ENCODE results near the gene RGS19. TPM values are rescaled to one million over a fixed set of nuclear protein-coding genes. Genes with fewer than 3 reads are reported as not detected.

The RGS19 gene
- total and polyA plus RNA-seq, 2 of the 8 experiments (the other 6 are each of a cell fraction or from before 2014, with no cell fraction given): 12.7 to 16.8 TPM

DNA sequence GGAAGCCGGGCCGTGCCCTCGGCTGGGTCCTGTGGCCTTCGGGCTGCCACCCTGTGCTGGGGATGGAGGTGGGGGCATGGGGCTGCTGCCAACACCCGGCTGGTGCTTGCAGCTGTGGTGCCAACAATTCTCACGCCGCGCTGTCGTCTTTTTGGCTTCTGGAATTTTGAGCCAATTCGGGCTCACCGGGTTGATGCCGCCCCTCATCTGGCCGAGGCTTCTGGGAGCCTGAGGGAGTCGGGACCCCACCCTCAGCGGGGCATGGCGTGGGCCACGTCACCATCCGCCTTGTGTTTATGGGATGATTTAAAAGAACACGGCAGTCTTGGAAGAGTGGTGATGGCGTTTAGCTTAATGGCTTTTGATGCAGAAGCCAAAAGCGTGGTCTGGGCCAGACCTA lies 36.7 kb upstream of the RGS19 start (continued):
- TF ChIP-seq POLR2AphosphoS5 (IDR thresholded peaks at IDR 0.05; ENCODE audit: low read depth, low read length): no peak
- TF ChIP-seq, protein P1, sequence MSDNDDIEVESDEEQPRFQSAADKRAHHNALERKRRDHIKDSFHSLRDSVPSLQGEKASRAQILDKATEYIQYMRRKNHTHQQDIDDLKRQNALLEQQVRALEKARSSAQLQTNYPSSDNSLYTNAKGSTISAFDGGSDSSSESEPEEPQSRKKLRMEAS (IDR thresholded peaks at IDR 0.05): no peak
- TF ChIP-seq JUND (IDR thresholded peaks at IDR 0.05; ENCODE audit: low read length): no peak
- no peak for TF ChIP-seq HDAC6 (IDR thresholded peaks at IDR 0.05; ENCODE audit: low read depth, low read length)
- no peak for TF ChIP-seq ASH2L (IDR thresholded peaks at IDR 0.05; ENCODE audit: low read length)
- no peak for TF ChIP-seq JUN (IDR thresholded peaks at IDR 0.05; ENCODE audit: low read depth, low read length)
